HG02943 (cell line): ENCODE data around the gene TOR2A.

Experiments used
- ATAC-seq: cut with Tn5 transposase; IDR thresholded peaks from one replicate; pipeline ENCODE4 v1.9.1; 2021; ENCODE audit warnings: mild to moderate bottlenecking, low read depth, moderate library complexity; ENCODE audit not compliant: unreplicated experiment

The TOR2A gene

GRCh38 chr9:127721391-127721821 lies 13.7 kb downstream of the TOR2A start:
- no peak for ATAC-seq

GRCh38 chr9:127720865-127721227 lies 14.2 kb downstream of the TOR2A start:
- ATAC-seq, result no peak

- no peak for ATAC-seq
Measured at GRCh38 chr9:127720031-127720864, 14.8 kb downstream of the TOR2A start.

- no peak for ATAC-seq
Measured at GRCh38 chr9:127717766-127718165, 17.3 kb downstream of the TOR2A start.

GRCh38 chr9:127716412-127716811 lies 18.7 kb downstream of the TOR2A start:
- no peak for ATAC-seq

GRCh38 chr9:127715470-127716337 lies 19.4 kb downstream of the TOR2A start, which contains the start of the genes PTRH1 and TTC16:
PTRH1 (minus strand) TSS chr9:127715663; CDS start chr9:127715639, 24 bp downstream.
TTC16 (plus strand) TSS chr9:127716079; CDS start chr9:127716146, 67 bp downstream.
- peak; percentile 84 for ATAC-seq

GRCh38 chr9:127714951-127715469 lies 20.1 kb downstream of the TOR2A start:
- peak; percentile 6 for ATAC-seq

- ATAC-seq, result no peak
Measured at GRCh38 chr9:127714020-127714750, 20.9 kb downstream of the TOR2A start.

- no peak for ATAC-seq
Measured at GRCh38 chr9:127712867-127713266, 22.2 kb downstream of the TOR2A start.

- ATAC-seq, result no peak
Measured at GRCh38 chr9:127712371-127712770, 22.7 kb downstream of the TOR2A start.

- no peak for ATAC-seq
Measured at GRCh38 chr9:127711831-127712274, 23.2 kb downstream of the TOR2A start.

GRCh38 chr9:127711226-127711701 lies 23.8 kb downstream of the TOR2A start:
- no peak for ATAC-seq

- ATAC-seq, result no peak
Measured at GRCh38 chr9:127710204-127710783, 24.8 kb downstream of the TOR2A start.

GRCh38 chr9:127708952-127709587 lies 26.0 kb downstream of the TOR2A start:
- no peak for ATAC-seq

- ATAC-seq, result no peak
Measured at GRCh38 chr9:127707766-127708165, 27.3 kb downstream of the TOR2A start.

GRCh38 chr9:127706836-127707241 lies 28.3 kb downstream of the TOR2A start, which contains the start of gene CFAP157:
CFAP157 (plus strand) TSS chr9:127706988; CDS start chr9:127707032, 44 bp downstream.
- ATAC-seq, result no peak

- ATAC-seq, result no peak
Measured at GRCh38 chr9:127705577-127706379, 29.3 kb downstream of the TOR2A start.

GRCh38 chr9:127703289-127703946 lies 31.7 kb downstream of the TOR2A start:
- no peak for ATAC-seq
